Esophagus muscularis mucosa (tissue), 4 donors: ENCODE data around the gene PEX10.
"Not testable (repeated sequence)": the region's sequence is repeated elsewhere in the genome, so short reads cannot be mapped to it uniquely, and the experiment has no call there.

Experiments used
- CTCF ChIP-seq, 3 experiments: fragments of 200-600 bp in 2 of 3; fragments of 450-650 bp in 1 of 3; sonication (generic) in 2 of 3; IDR thresholded peaks; one replicate each; pipeline ENCODE4 v1.5.1; 2017 to 2019; ENCODE audit warnings: antibody characterized with exemption in 3 of 3, mild to moderate bottlenecking in 2 of 3, moderate library complexity in 1 of 3
- EP300 ChIP-seq: sonication (generic); formaldehyde crosslinking; IDR thresholded peaks from one replicate; pipeline ENCODE4 v1.6.1; 2017; ENCODE audit warnings: antibody characterized with exemption
- POLR2A ChIP-seq: fragments of 450-650 bp; IDR thresholded peaks from one replicate; pipeline ENCODE4 v1.6.1; 2017; ENCODE audit warnings: antibody characterized with exemption, moderate library complexity, mild to moderate bottlenecking, low read depth
- POLR2AphosphoS5 ChIP-seq, 2 donors: sonication (generic); formaldehyde crosslinking; IDR thresholded peaks; one replicate each; pipeline ENCODE4 v1.6.1; 2017; ENCODE audit warnings: antibody characterized with exemption in 2 of 2

- TF ChIP-seq CTCF (IDR thresholded peaks at IDR 0.05); POLR2A; POLR2AphosphoS5 (IDR thresholded peaks at IDR 0.05); EP300: not testable (repeated sequence)
Measured at GRCh38 chr1:2459102-2459753, 46.9 kb upstream of the PEX10 start.
